ENCODE measurements around the gene UTP25.

- TF ChIP-seq POLR2A (IDR thresholded peaks at IDR 0.05) (no peak), EP300 (IDR thresholded peaks at IDR 0.05) (no peak), CTCF (IDR thresholded peaks at IDR 0.05) (no peak)
Measured at GRCh38 chr1:209889077-209889418, 61.3 kb downstream of the UTP25 start.

Measured in ovary (tissue), 3 donors.